OCI-LY3 (cell line): ENCODE data around the gene WDR18.
"Not testable (repeated sequence)": the region's sequence is repeated elsewhere in the genome, so short reads cannot be mapped to it uniquely, and the experiment has no call there.

Experiments
- H2AFZ ChIP-seq: fragments of 200-600, 300-600 bp; shearing (Covaris generic); 2 replicates; pipeline ENCODE4 v1.6.0; 2014; ENCODE audit warnings: antibody characterized with exemption, low read depth, low read length
- H3K27ac ChIP-seq: fragments of 200-600, 300-600 bp; sonication (generic); 2 replicates; pipeline ENCODE4 v1.5.1; 2014; ENCODE audit warnings: mild to moderate bottlenecking, low read length, moderate library complexity, mixed read lengths
- H3K27me3 ChIP-seq: fragments of 200-600, 300-600 bp; sonication (generic); 2 replicates; pipeline ENCODE4 v1.6.1; 2014; ENCODE audit warnings: low read depth, low read length, mixed read lengths
- H3K36me3 ChIP-seq: fragments of 200-600, 300-600 bp; sonication (generic); replicated peaks from 2 replicates; pipeline ENCODE3; 2014; ENCODE audit warnings: low read depth, low read length, mixed read lengths
- H3K4me1 ChIP-seq: fragments of 300-600, 200-600 bp; sonication (generic); 2 replicates; pipeline ENCODE4 v1.6.1; 2014; ENCODE audit warnings: low read length, mixed read lengths
- H3K4me2 ChIP-seq: fragments of 200-600, 300-600 bp; sonication (generic); 2 replicates; pipeline ENCODE4 v1.6.1; 2014; ENCODE audit warnings: low read length, mixed read lengths
- H3K4me3 ChIP-seq: fragments of 300-600, 200-600 bp; sonication (generic); 2 replicates; pipeline ENCODE4 v1.5.1; 2014; ENCODE audit warnings: antibody characterized with exemption, mild to moderate bottlenecking, low read length, moderate library complexity
- H3K79me2 ChIP-seq: fragments of 300-600, 200-600 bp; shearing (Covaris generic); 2 replicates; pipeline ENCODE4 v1.6.1; 2014; ENCODE audit warnings: mild to moderate bottlenecking, low read length, mixed read lengths
- H3K9ac ChIP-seq: fragments of 300-600, 200-600 bp; shearing (Covaris generic); 2 replicates; pipeline ENCODE4 v1.6.0; 2014; ENCODE audit warnings: mild to moderate bottlenecking, low read length, moderate library complexity
- H3K9me3 ChIP-seq: fragments of 200-600, 300-600 bp; shearing (Covaris generic); 2 replicates; pipeline ENCODE4 v1.6.1; 2014; ENCODE audit warnings: low read length, mixed read lengths; ENCODE audit not compliant: insufficient read depth
- H4K20me1 ChIP-seq: fragments of 200-600, 300-600 bp; sonication (generic); 2 replicates; pipeline ENCODE4 v1.6.1; 2016; ENCODE audit warnings: low read length, mixed read lengths; ENCODE audit not compliant: insufficient read depth
- CTCF ChIP-seq: fragments of 200-600, 300-600 bp; sonication (generic); IDR thresholded peaks from 2 replicates; pipeline ENCODE4 v1.5.1; 2014; ENCODE audit warnings: antibody characterized with exemption, low read length, low read depth
- EZH2phosphoT487 ChIP-seq: fragments of 200-600 bp; shearing (Covaris generic); IDR thresholded peaks from 2 replicates; pipeline ENCODE4 v1.6.1; 2018; ENCODE audit warnings: antibody characterized with exemption, mixed run types, low read depth

WDR18 gene

GRCh38 chr19:1019616-1019961 is 35.4 kb downstream of the WDR18 start:
- Histone ChIP-seq H3K4me2 (peak overlapping the region; percentile 89), H3K9me3 (no peaks in the 10 kb centered on the region), H2AFZ (no peak overlapping the region), H3K4me1 (peaks cover 37% of the 10 kb centered on the region), H4K20me1 (peaks cover 58% of the 10 kb centered on the region), H3K27ac (peak overlapping the region; percentile 76), H3K4me3 (peak overlapping the region; percentile 92), H3K36me3 (peaks cover 10% of the 10 kb centered on the region), H3K9ac (peak overlapping the region; percentile 96), H3K27me3 (no peaks in the 10 kb centered on the region), H3K79me2 (peaks cover 64% of the 10 kb centered on the region)
- no peak for TF ChIP-seq CTCF
- no peak for TF ChIP-seq EZH2phosphoT487

GRCh38 chr19:1019980-1020867 is 36.1 kb downstream of the WDR18 start:
- Histone ChIP-seq H2AFZ (no peak overlapping the region), H3K4me1 (peaks cover 37% of the 10 kb centered on the region), H3K4me3 (peak overlapping the region; percentile 92), H3K27me3 (no peaks in the 10 kb centered on the region), H3K36me3 (peaks cover 10% of the 10 kb centered on the region), H3K79me2 (peaks cover 58% of the 10 kb centered on the region), H3K9me3 (no peaks in the 10 kb centered on the region), H3K4me2 (peak overlapping the region; percentile 89), H3K27ac (peak overlapping the region; percentile 76), H4K20me1 (peaks cover 52% of the 10 kb centered on the region), H3K9ac (peak overlapping the region; percentile 96)
- TF ChIP-seq EZH2phosphoT487 (no peak), CTCF (no peak)

GRCh38 chr19:1020868-1021425 is 36.8 kb downstream of the WDR18 start, which contains the start of gene TMEM259:
Gene TMEM259, minus strand, starts transcription at chr19:1021123. Its CDS starts 127 bp downstream, at chr19:1020996.
- peaks cover 44% of the 10 kb centered on the region for H4K20me1 ChIP-seq
- no peaks in the 10 kb centered on the region for H3K27me3 ChIP-seq
- peak within 1 kb of the TSS; percentile 96 for H3K9ac ChIP-seq
- peak within 1 kb of the TSS; percentile 64; the same call in 1 of the 2 replicates for H2AFZ ChIP-seq
- TF ChIP-seq EZH2phosphoT487, result no peak
- TF ChIP-seq CTCF, result no peak
- peaks cover 50% of the 10 kb centered on the region for H3K79me2 ChIP-seq
- peak within 1 kb of the TSS; percentile 92 for H3K4me3 ChIP-seq
- peak within 1 kb of the TSS; percentile 89 for H3K4me2 ChIP-seq
- no peaks in the 10 kb centered on the region for H3K9me3 ChIP-seq
- peak within 1 kb of the TSS; percentile 76 for H3K27ac ChIP-seq
- H3K4me1 ChIP-seq, result peaks cover 43% of the 10 kb centered on the region
- H3K36me3 ChIP-seq, result peaks cover 10% of the 10 kb centered on the region

GRCh38 chr19:1023883-1024188 is 39.7 kb downstream of the WDR18 start:
- not testable (repeated sequence) for H3K27ac ChIP-seq, H3K36me3 ChIP-seq, H3K9me3 ChIP-seq, H3K9ac ChIP-seq, H3K27me3 ChIP-seq, H2AFZ ChIP-seq, H3K4me2 ChIP-seq, H3K4me3 ChIP-seq
- Histone ChIP-seq H3K4me1 (peaks cover 23% of the 10 kb centered on the region), H3K79me2 (peaks cover 49% of the 10 kb centered on the region), H4K20me1 (peaks cover 22% of the 10 kb centered on the region)

- H2AFZ ChIP-seq, H3K27ac ChIP-seq, H3K9ac ChIP-seq, H3K4me3 ChIP-seq, H3K27me3 ChIP-seq, H3K9me3 ChIP-seq: not testable (repeated sequence)
- Histone ChIP-seq H3K36me3 (peaks cover 16% of the 10 kb centered on the region), H3K79me2 (peaks cover 49% of the 10 kb centered on the region), H3K4me1 (peaks cover 19% of the 10 kb centered on the region), H3K4me2 (0 out of 2 replicates have a peak overlapping the region, but pooled peaks have one; percentile 96), H4K20me1 (peaks cover 22% of the 10 kb centered on the region)
These were observed 40.9 kb downstream of the WDR18 start for GRCh38 chr19:1025080-1025479.
